HCT116 (cell line): ENCODE measurements around the gene DNLZ. TPM values are rescaled to one million over a fixed set of nuclear protein-coding genes. Genes with fewer than 3 reads are reported as not detected.

Source experiments
- ATAC-seq: fragments of 200-7000 bp; cut with Tn5 transposase; 2 replicates; pipeline ENCODE4 v1.9.1; 2020; ENCODE audit warnings: mild to moderate bottlenecking, moderate library complexity
- BruUV-seq: library from RNA; stranded (reverse); fragments of 400-500 nt; replicated peaks from 2 replicates; lab custom pipeline; 2021; lab: Mats Ljungman, UMichigan
- CTCF ChIA-PET: fragments of 300-600 bp; sonication (Branson Sonifier 250); formaldehyde crosslinking; loops from one replicate; lab custom pipeline; 2021; ENCODE audit warnings: antibody characterized with exemption; lab: Charles Lee
- POLR2A ChIA-PET: fragments of 300-600, 350-600 bp; sonication (Branson Sonifier 250); formaldehyde crosslinking; loops from one replicate; lab custom pipeline; 2021; ENCODE audit warnings: antibody characterized with exemption; lab: Charles Lee
- RAD21 ChIA-PET, 2 experiments: fragments of 300-600 bp; sonication (Branson Sonifier 250); formaldehyde crosslinking; loops; one replicate each; lab custom pipeline; 2023; ENCODE audit warnings: low total read pairs in 2 of 2; ENCODE audit not compliant: uncharacterized antibody in 2 of 2, unreplicated experiment in 2 of 2, low non-redundant PET in 1 of 2; lab: Charles Lee
- DNase-seq: peaks from one replicate; pipeline ENCODE4 v3.0.0-alpha.2; 2010; ENCODE audit warnings: low read depth, low spot score
- H2AFZ ChIP-seq: fragments of 200-600 bp; shearing (Covaris generic), sonication (generic); 2 replicates; pipeline ENCODE4 v1.6.1; 2017; ENCODE audit warnings: low read depth, mixed run types, mixed read lengths, antibody characterized with exemption, low read length; ENCODE audit not compliant: poor library complexity, severe bottlenecking
- H3K27ac ChIP-seq: 2 replicates; pipeline ENCODE4 v1.5.1; 2012; ENCODE audit warnings: low read depth, low read length
- H3K27me3 ChIP-seq: fragments of 200-600 bp; sonication (generic); 2 replicates; pipeline ENCODE4 v1.6.1; 2016; ENCODE audit warnings: mixed run types, low read length, mixed read lengths; ENCODE audit not compliant: insufficient read depth
- H3K36me3 ChIP-seq, 2 experiments: fragments of 200-500 bp in 1 of 2; fragments of 200-600 bp in 1 of 2; sonication (Bioruptor generic) in 1 of 2; sonication (generic) in 1 of 2; 2 replicates each; pipeline versions ENCODE4 v1.5.1 to v1.6.1; 2014 to 2016; ENCODE audit warnings: low read length in 2 of 2, inconsistent platforms in 1 of 2, mixed read lengths in 1 of 2, mixed run types in 1 of 2; ENCODE audit not compliant: insufficient read depth in 2 of 2, control insufficient read depth in 1 of 2
- H3K4me1 ChIP-seq, 2 experiments: fragments of 200-600 bp in 1 of 2; sonication (generic) in 1 of 2; 2 replicates each; pipeline versions ENCODE4 v1.5.1 to v1.6.1; 2012 to 2017; ENCODE audit warnings: low read length in 2 of 2, inconsistent platforms in 1 of 2, mild to moderate bottlenecking in 1 of 2, mixed read lengths in 1 of 2, mixed run types in 1 of 2, moderate library complexity in 1 of 2; ENCODE audit not compliant: insufficient read depth in 2 of 2, control insufficient read depth in 1 of 2
- H3K4me2 ChIP-seq: fragments of 200-600 bp; sonication (generic); 2 replicates; pipeline ENCODE4 v1.6.1; 2017; ENCODE audit warnings: mixed run types, low read length, mixed read lengths
- H3K4me3 ChIP-seq, 2 experiments: fragments of 200-600 bp in 1 of 2; sonication (generic) in 1 of 2; replicated peaks in 1 of 2; 2 replicates each; pipeline ENCODE4 v1.5.1; 2011 to 2016; ENCODE audit warnings: low read length in 2 of 2, control low read depth in 1 of 2, low read depth in 1 of 2, mild to moderate bottlenecking in 1 of 2, mixed read lengths in 1 of 2, mixed run types in 1 of 2
- H3K79me2 ChIP-seq: fragments of 200-600 bp; sonication (generic); 2 replicates; pipeline ENCODE4 v1.6.1; 2017; ENCODE audit warnings: mild to moderate bottlenecking, mixed run types, low read length, moderate library complexity, mixed read lengths; ENCODE audit not compliant: insufficient read depth
- H3K9ac ChIP-seq: fragments of 200-600 bp; sonication (generic); 2 replicates; pipeline ENCODE4 v1.6.1; 2016; ENCODE audit warnings: low read length, mixed read lengths
- H3K9me2 ChIP-seq: fragments of 200-600 bp; sonication (generic), shearing (Covaris generic); 2 replicates; pipeline ENCODE4 v1.6.1; 2017; ENCODE audit warnings: mixed run types, mild to moderate bottlenecking, moderate library complexity; ENCODE audit not compliant: insufficient read depth
- H3K9me3 ChIP-seq, 2 experiments: fragments of 200-500 bp in 1 of 2; fragments of 200-600 bp in 1 of 2; sonication (Bioruptor generic) in 1 of 2; sonication (generic) in 1 of 2; 2 replicates each; pipeline ENCODE4 v1.6.1; 2014 to 2017; ENCODE audit warnings: low read length in 2 of 2, mixed read lengths in 2 of 2, inconsistent platforms in 1 of 2, low read depth in 1 of 2, mild to moderate bottlenecking in 1 of 2, mixed run types in 1 of 2, moderate library complexity in 1 of 2; ENCODE audit not compliant: control insufficient read depth in 1 of 2, insufficient read depth in 1 of 2
- H4K20me1 ChIP-seq: fragments of 200-600 bp; sonication (generic), shearing (Covaris generic); 2 replicates; pipeline ENCODE4 v1.6.1; 2017; ENCODE audit warnings: mixed run types, mild to moderate bottlenecking, moderate library complexity; ENCODE audit not compliant: insufficient read depth
- EZH2 ChIP-seq: fragments of 200-600 bp; sonication (generic); IDR thresholded peaks from 2 replicates; pipeline ENCODE4 v1.6.1; 2017; ENCODE audit warnings: antibody characterized with exemption, mixed run types
- JUND ChIP-seq: IDR thresholded peaks from 2 replicates; pipeline ENCODE4 v1.6.1; 2012
- POLR2A ChIP-seq: IDR thresholded peaks from 2 replicates; pipeline ENCODE4 v1.7.0; 2011; ENCODE audit warnings: borderline replicate concordance; ENCODE audit not compliant: insufficient read depth, insufficient read length; ENCODE audit errors: extremely low read depth
- POLR2AphosphoS5 ChIP-seq: IDR thresholded peaks from 2 replicates; pipeline ENCODE4 v1.6.1; 2011; ENCODE audit warnings: mild to moderate bottlenecking, low read depth, low read length, moderate library complexity
- SIN3A ChIP-seq: IDR thresholded peaks from 2 replicates; pipeline ENCODE4 v1.6.1; 2012; ENCODE audit warnings: low read depth
- SP1 ChIP-seq: IDR thresholded peaks from 2 replicates; pipeline ENCODE4 v1.6.1; 2012; ENCODE audit warnings: low read depth
- SRF ChIP-seq: IDR thresholded peaks from 2 replicates; pipeline ENCODE4 v1.6.1; 2012; ENCODE audit warnings: low read depth
- intact Hi-C: fragments of 100-400 bp; cut with micrococcal nuclease; formaldehyde crosslinking; loops from 2 replicates; pipeline ENCODE4 v1.10.0; 2022
- total RNA-seq: library from RNA; stranded (reverse); gene quantifications from one replicate; pipeline ENCODE4 v1.2.1, GENCODE V29; 2021; ENCODE audit not compliant: unreplicated experiment
- TF ChIP-seq, protein P1 (sequence below), 3 experiments: fragments of 200-600 bp in 1 of 3; sonication (generic) in 1 of 3; IDR thresholded peaks in 2 of 3; conservative IDR thresholded peaks in 1 of 3; 2 replicates each; pipeline ENCODE4 v1.5.1; 2012 to 2017; ENCODE audit warnings: low read depth in 2 of 3, low read length in 2 of 3, antibody characterized with exemption in 1 of 3, borderline replicate concordance in 1 of 3, control low read depth in 1 of 3, mild to moderate bottlenecking in 1 of 3, mixed read lengths in 1 of 3, mixed run types in 1 of 3, moderate library complexity in 1 of 3; ENCODE audit not compliant: insufficient read depth in 1 of 3

DNLZ gene
- total RNA-seq, 1 experiment from 2014 or later = 21.9 TPM

DNA sequence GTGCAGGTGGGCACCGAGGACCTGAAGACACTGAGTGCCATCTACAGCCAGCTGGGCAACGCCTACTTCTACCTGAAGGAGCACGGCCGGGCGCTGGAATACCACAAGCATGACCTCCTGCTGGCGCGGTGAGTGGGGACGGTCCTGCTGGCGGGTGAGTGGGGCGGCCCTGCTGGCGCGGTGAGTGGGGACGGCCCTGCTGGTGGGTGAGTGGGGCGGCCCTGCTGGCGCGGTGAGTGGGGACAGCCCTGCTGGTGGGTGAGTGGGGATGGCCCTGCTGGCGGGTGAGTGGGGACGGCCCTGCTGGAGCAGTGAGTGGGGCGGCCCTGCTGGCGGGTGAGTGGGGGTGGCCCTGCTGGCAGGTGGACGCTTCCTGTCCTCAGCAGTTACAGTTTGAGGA lies 29.0 kb downstream of the DNLZ start:
- Histone ChIP-seq H3K27me3 (no peaks in the 10 kb centered on the region), H3K9me3 (no peaks in the 10 kb centered on the region), H3K27ac (no peak overlapping the region), H3K9me2 (no peaks in the 10 kb centered on the region), H3K36me3 (no peaks in the 10 kb centered on the region; a peak in 1 of 4 replicates), H3K4me1 (no peaks in the 10 kb centered on the region; a peak in 1 of 4 replicates), H3K9ac (no peak overlapping the region), H2AFZ (no peak overlapping the region), H3K4me3 (no peak overlapping the region), H3K79me2 (peaks cover 3% of the 10 kb centered on the region; the same call in 1 of the 2 replicates), H3K4me2 (no peak overlapping the region), H4K20me1 (no peaks in the 10 kb centered on the region)
- DNase-seq (no peak), ATAC-seq (no peak)
- ChIA-PET RAD21 (no interaction called here), POLR2A (no interaction called here), CTCF (no interaction called here)
- intact Hi-C loops = no loop called here
- no TSS peak for BruUV-seq
- no peak for TF ChIP-seq JUND
- TF ChIP-seq, protein P1, sequence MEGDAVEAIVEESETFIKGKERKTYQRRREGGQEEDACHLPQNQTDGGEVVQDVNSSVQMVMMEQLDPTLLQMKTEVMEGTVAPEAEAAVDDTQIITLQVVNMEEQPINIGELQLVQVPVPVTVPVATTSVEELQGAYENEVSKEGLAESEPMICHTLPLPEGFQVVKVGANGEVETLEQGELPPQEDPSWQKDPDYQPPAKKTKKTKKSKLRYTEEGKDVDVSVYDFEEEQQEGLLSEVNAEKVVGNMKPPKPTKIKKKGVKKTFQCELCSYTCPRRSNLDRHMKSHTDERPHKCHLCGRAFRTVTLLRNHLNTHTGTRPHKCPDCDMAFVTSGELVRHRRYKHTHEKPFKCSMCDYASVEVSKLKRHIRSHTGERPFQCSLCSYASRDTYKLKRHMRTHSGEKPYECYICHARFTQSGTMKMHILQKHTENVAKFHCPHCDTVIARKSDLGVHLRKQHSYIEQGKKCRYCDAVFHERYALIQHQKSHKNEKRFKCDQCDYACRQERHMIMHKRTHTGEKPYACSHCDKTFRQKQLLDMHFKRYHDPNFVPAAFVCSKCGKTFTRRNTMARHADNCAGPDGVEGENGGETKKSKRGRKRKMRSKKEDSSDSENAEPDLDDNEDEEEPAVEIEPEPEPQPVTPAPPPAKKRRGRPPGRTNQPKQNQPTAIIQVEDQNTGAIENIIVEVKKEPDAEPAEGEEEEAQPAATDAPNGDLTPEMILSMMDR (IDR thresholded peaks at IDR 0.05 in 2 of 3, conservative IDR thresholded peaks at IDR 0.05 in 1 of 3; ENCODE audit: borderline replicate concordance in 1 of 3, insufficient read depth in 1 of 3, low read depth in 2 of 3, low read length in 2 of 3) = no peak

DNA sequence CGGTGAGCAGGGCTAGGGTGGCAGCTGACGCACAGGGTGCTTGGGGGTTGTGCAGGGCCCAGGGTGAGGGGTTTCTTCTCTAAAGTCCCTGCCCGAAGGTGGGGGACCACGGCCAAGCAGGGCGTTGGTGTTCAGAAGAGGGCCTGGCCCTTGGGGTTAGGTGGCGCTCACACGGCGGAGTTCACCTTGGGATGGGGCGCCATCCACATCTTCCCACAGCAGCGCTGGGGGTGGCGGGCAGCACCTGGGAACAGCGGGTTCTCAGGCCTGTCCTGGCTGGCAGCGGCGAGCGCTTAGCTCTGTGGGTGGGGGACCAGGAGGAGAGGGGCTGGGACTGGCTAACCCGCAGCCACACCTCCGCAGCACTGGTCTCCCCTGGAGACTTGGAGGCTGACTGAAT lies 30.1 kb downstream of the DNLZ start:
- BruUV-seq = no TSS peak
- Histone ChIP-seq H3K4me3 (no peak overlapping the region), H3K9ac (no peak overlapping the region), H3K4me1 (peaks cover 4 to 7% of the 10 kb centered on the region in 2 experiments; a peak in 2 of 4 replicates), H3K9me2 (no peaks in the 10 kb centered on the region), H4K20me1 (no peaks in the 10 kb centered on the region), H3K27me3 (no peaks in the 10 kb centered on the region), H2AFZ (no peak overlapping the region), H3K36me3 (no peaks in the 10 kb centered on the region; a peak in 1 of 4 replicates), H3K4me2 (no peak overlapping the region), H3K79me2 (peaks cover 13% of the 10 kb centered on the region; the same call in 1 of the 2 replicates), H3K9me3 (no peaks in the 10 kb centered on the region), H3K27ac (no peak overlapping the region)
- DNase-seq (no peak), ATAC-seq (no peak)
- CTCF ChIA-PET = no interaction called here
- intact Hi-C loops = no loop called here
- RAD21 ChIA-PET = no interaction called here
- no peak for TF ChIP-seq POLR2A
- no peak for TF ChIP-seq SP1
- no peak for TF ChIP-seq EZH2
- TF ChIP-seq, protein P1 (IDR thresholded peaks at IDR 0.05 in 2 of 3, conservative IDR thresholded peaks at IDR 0.05 in 1 of 3; ENCODE audit: borderline replicate concordance in 1 of 3, insufficient read depth in 1 of 3, low read depth in 2 of 3, low read length in 2 of 3) = no peak
- TF ChIP-seq SIN3A = no peak
- TF ChIP-seq SRF = no peak
- TF ChIP-seq POLR2AphosphoS5 = no peak
- POLR2A ChIA-PET = no interaction called here
